Measurements from ENCODE around the gene RBM15. TPM values are rescaled to one million over a fixed set of nuclear protein-coding genes. Genes with fewer than 3 reads are reported as not detected.

The RBM15 gene
- total and polyA plus RNA-seq, 2 experiments from 2014 or later = 20.8 to 84.0 TPM

GRCh38 chr1:110340207-110340468 is 961 bp downstream of the RBM15 start:
- no peaks in the 10 kb centered on the region for H3K9me2 ChIP-seq (ENCODE audit: insufficient read depth)
- no peak overlapping the region for H3K4me3 Mint-ChIP-seq
- H3K79me2 ChIP-seq (replicated peaks; ENCODE audit: insufficient read depth) = peaks cover 64% of the 10 kb centered on the region
- H3K27ac Mint-ChIP-seq = no peak overlapping the region
- H3K4me1 Mint-ChIP-seq = peaks cover 49% of the 10 kb centered on the region
- ATAC-seq = peak; percentile 0; the same call in 1 of the 3 replicates
- H3K27me3 ChIP-seq (ENCODE audit: insufficient read depth) = no peaks in the 10 kb centered on the region
- peak overlapping the region; percentile 57 for H3K4me3 ChIP-seq
- DNase-seq (ENCODE audit: low spot score) = no peak
- H3K4me2 ChIP-seq = peak overlapping the region; percentile 89
- H3K27ac ChIP-seq (ENCODE audit: low read depth) = peak overlapping the region; percentile 35
- H3K4me1 ChIP-seq (ENCODE audit: insufficient read depth) = peaks cover 46% of the 10 kb centered on the region
- H3K36me3 Mint-ChIP-seq (ENCODE audit: low read depth) = peaks cover 51% of the 10 kb centered on the region
- H3K36me3 ChIP-seq (ENCODE audit: insufficient read depth) = no peaks in the 10 kb centered on the region; the same call in 1 of the 2 replicates
- TF ChIP-seq ZNF114 (CRISPR knock-in tag; IDR thresholded peaks at IDR 0.05) (no peak), ZNF331 (CRISPR knock-in tag; IDR thresholded peaks at IDR 0.05; ENCODE audit: low read depth) (no peak), JUNB (IDR thresholded peaks at IDR 0.05; ENCODE audit: unreplicated experiment) (no peak), POLR2AphosphoS5 (IDR thresholded peaks at IDR 0.05; ENCODE audit: low read depth) (no peak), REST (IDR thresholded peaks at IDR 0.05; ENCODE audit: unreplicated experiment) (no peak), ZNF462 (CRISPR knock-in tag; IDR thresholded peaks at IDR 0.05) (no peak), STAT1 (IDR thresholded peaks at IDR 0.05; ENCODE audit: unreplicated experiment) (no peak), NANOG (IDR thresholded peaks at IDR 0.05; ENCODE audit: borderline replicate concordance) (no peak), CREB1 (CRISPR knock-in tag; IDR thresholded peaks at IDR 0.05; ENCODE audit: low read depth) (no peak), EZH2 (IDR thresholded peaks at IDR 0.05; ENCODE audit: low read depth, unreplicated experiment) (no peak), EZH2phosphoT487 (IDR thresholded peaks at IDR 0.05; ENCODE audit: unreplicated experiment) (no peak)
- H2AFZ ChIP-seq = no peak overlapping the region
- H3K27me3 Mint-ChIP-seq (ENCODE audit: insufficient read depth, low read depth, poor library complexity) = peaks cover 10% of the 10 kb centered on the region
- no peaks in the 10 kb centered on the region for H3F3A ChIP-seq (replicated peaks; ENCODE audit: low read depth)
- peaks cover 50% of the 10 kb centered on the region for H4K20me1 ChIP-seq (replicated peaks; ENCODE audit: insufficient read depth)
- peaks cover 5% of the 10 kb centered on the region; the same call in 2 of the 3 replicates for H3K9me3 Mint-ChIP-seq
